NCI-H2196 treated with DMSO at 0.1 percent for 48 hours (cell line): ENCODE results near the gene TSC22D1.
"Not testable (repeated sequence)": the region's sequence is repeated elsewhere in the genome, so short reads cannot be mapped to it uniquely, and the experiment has no call there.

Experiments used
- DNase-seq: peaks from one replicate; lab custom pipeline; 2025; ENCODE audit not compliant: unreplicated experiment; lab: John Stamatoyannopoulos, UW

The TSC22D1 gene

GRCh38 chr13:44573790-44574465 lies 2.2 kb downstream of the TSC22D1 start:
- DNase-seq = no peak

GRCh38 chr13:44573071-44573470 lies 3.1 kb downstream of the TSC22D1 start:
- no peak for DNase-seq

GRCh38 chr13:44566601-44567000 lies 9.5 kb downstream of the TSC22D1 start:
- DNase-seq = no peak

GRCh38 chr13:44565881-44566280 lies 10.2 kb downstream of the TSC22D1 start:
- no peak for DNase-seq

- DNase-seq = no peak
Observed at GRCh38 chr13:44564936-44565335, 11.2 kb downstream of the TSC22D1 start.

- DNase-seq = not testable (repeated sequence)
Observed at GRCh38 chr13:44562853-44563252, 13.3 kb downstream of the TSC22D1 start.

- DNase-seq = no peak
Observed at GRCh38 chr13:44561351-44561750, 14.8 kb downstream of the TSC22D1 start.

- DNase-seq = no peak
Observed at GRCh38 chr13:44557986-44558385, 18.1 kb downstream of the TSC22D1 start.

- DNase-seq = no peak
Observed at GRCh38 chr13:44555207-44555606, 20.9 kb downstream of the TSC22D1 start.

GRCh38 chr13:44549476-44549875 lies 26.7 kb downstream of the TSC22D1 start:
- DNase-seq = no peak

- no peak for DNase-seq
Observed at GRCh38 chr13:44546164-44546563, 30.0 kb downstream of the TSC22D1 start.

- no peak for DNase-seq
Observed at GRCh38 chr13:44543369-44543768, 32.8 kb downstream of the TSC22D1 start.

GRCh38 chr13:44542361-44542760 lies 33.8 kb downstream of the TSC22D1 start:
- no peak for DNase-seq

- DNase-seq = no peak
Observed at GRCh38 chr13:44541601-44542000, 34.5 kb downstream of the TSC22D1 start.

GRCh38 chr13:44540761-44541434 lies 35.2 kb downstream of the TSC22D1 start:
- DNase-seq = no peak

GRCh38 chr13:44537248-44537647 lies 38.9 kb downstream of the TSC22D1 start:
- no peak for DNase-seq

- DNase-seq = no peak
Observed at GRCh38 chr13:44523146-44524015, 52.7 kb downstream of the TSC22D1 start.

GRCh38 chr13:44519642-44520041 lies 56.5 kb downstream of the TSC22D1 start:
- no peak for DNase-seq

- DNase-seq = no peak
Observed at GRCh38 chr13:44516771-44517170, 59.4 kb downstream of the TSC22D1 start.

GRCh38 chr13:44514278-44514677 lies 61.9 kb downstream of the TSC22D1 start:
- no peak for DNase-seq

GRCh38 chr13:44509853-44510252 lies 66.3 kb downstream of the TSC22D1 start:
- not testable (repeated sequence) for DNase-seq
